Cardiac muscle cell (in vitro differentiated cells and primary cell): ENCODE measurements around the gene TEX14. TPM values are rescaled to one million over a fixed set of nuclear protein-coding genes. Genes with fewer than 3 reads are reported as not detected.

Source experiments
- DNase-seq, 2 donors: peaks; one replicate each; pipeline versions ENCODE4 v3.0.0 to v3.0.0-alpha.2; 2010 to 2017; ENCODE audit warnings: low read depth in 1 of 2, low spot score in 1 of 2
- H3K27ac ChIP-seq: fragments of 200-600 bp; sonication (generic); 2 replicates; pipeline ENCODE4 v1.5.1; 2016
- H3K27me3 ChIP-seq: fragments of 200-600 bp; sonication (generic); 2 replicates; pipeline ENCODE4 v1.6.0; 2016; ENCODE audit warnings: control low read depth
- H3K36me3 ChIP-seq: fragments of 200-600 bp; sonication (generic); 2 replicates; pipeline ENCODE4 v1.5.1; 2016; ENCODE audit warnings: control low read depth
- H3K4me1 ChIP-seq: fragments of 200-600 bp; sonication (generic); 2 replicates; pipeline ENCODE4 v1.8.1; 2017; ENCODE audit warnings: low read depth, mild to moderate bottlenecking, mixed run types
- H3K4me3 ChIP-seq: fragments of 200-600 bp; sonication (generic); 2 replicates; pipeline ENCODE4 v1.5.1; 2016; ENCODE audit warnings: mild to moderate bottlenecking
- H3K9me3 ChIP-seq: fragments of 200-600 bp; sonication (generic); 2 replicates; pipeline ENCODE4 v1.5.1; 2017; ENCODE audit warnings: low read depth, mild to moderate bottlenecking, control low read depth
- CTCF ChIP-seq: IDR thresholded peaks from 2 replicates; pipeline ENCODE4 v1.5.1; 2012; ENCODE audit warnings: low read depth, mild to moderate bottlenecking, low read length
- polyA plus RNA-seq: library from polyadenylated mRNA; unstranded; fragments of >200 nt; fragmentation: Nextera tagmentation; extraction: Ambion mirVana; gene quantifications from 2 replicates; pipeline ENCODE4 v1.2.1, GENCODE V29; 2016
- total RNA-seq: library from RNA; depleted of rRNA; stranded (reverse); fragments of >200 nt; gene quantifications from 2 replicates; pipeline ENCODE4 v1.2.3, GENCODE V29; 2016

Gene TEX14
- total and polyA plus RNA-seq, 2 experiments from 2014 or later = 0.32 to 0.60 TPM

DNA sequence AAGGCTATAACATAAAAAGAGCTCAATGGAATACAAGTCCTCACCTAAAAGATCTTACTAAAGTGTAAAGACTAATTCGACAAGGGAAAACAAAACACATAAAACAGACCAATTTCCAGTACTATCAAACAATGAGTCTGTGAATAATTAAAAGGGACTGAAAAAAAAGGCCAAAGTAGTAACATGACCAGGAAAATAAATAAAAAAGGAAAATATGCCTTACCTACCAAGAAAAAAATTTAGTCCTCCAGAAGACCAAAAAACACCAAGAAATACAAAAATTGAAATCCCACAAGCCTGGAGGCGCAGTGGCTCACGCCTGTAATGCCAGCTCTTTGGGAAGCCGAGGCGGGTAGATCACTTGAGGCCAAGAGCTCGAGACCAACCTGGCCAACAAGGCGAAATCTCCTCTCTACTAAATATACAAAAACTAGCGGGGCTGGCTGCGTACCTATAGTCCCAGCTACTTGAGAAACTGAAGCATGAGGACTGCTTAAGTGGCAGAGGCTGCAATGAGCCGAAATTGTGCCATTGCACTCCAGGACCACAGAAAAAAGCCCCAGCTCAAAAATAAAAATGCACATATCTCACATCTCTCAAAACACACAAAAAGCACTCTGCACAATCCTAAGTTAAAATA lies 60.8 kb downstream of the TEX14 start:
- Histone ChIP-seq H3K9me3 (no peaks in the 10 kb centered on the region), H3K4me3 (no peak overlapping the region), H3K36me3 (no peaks in the 10 kb centered on the region), H3K27me3 (no peaks in the 10 kb centered on the region), H3K27ac (peak overlapping the region; percentile 99), H3K4me1 (peaks cover 10% of the 10 kb centered on the region)
- TF ChIP-seq CTCF = no peak
- DNase-seq = peak in 1 of 2 donors; percentile 86

DNA sequence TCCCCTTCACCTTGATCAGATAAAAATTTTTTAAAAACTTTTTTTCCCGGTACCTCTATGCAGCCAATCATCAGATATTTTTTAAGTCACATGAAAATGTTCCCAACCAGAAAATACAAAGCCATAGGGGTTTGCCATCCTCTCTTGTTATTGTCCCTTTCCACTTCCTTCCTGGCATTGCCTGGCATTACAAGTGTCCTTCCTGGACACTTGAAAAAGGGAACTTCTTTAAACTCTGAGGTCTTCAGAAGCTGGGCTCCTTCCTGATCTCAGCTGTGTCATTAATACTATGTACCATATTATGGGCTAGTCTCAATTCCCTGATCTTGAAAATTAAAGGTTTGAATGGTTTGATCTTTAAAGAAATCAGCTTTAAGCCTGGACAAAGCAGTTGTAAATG lies 64.9 kb downstream of the TEX14 start:
- H3K4me1 ChIP-seq = peaks cover 6% of the 10 kb centered on the region
- H3K36me3 ChIP-seq = no peaks in the 10 kb centered on the region
- no peak for TF ChIP-seq CTCF
- no peak overlapping the region for H3K4me3 ChIP-seq
- H3K27me3 ChIP-seq = no peaks in the 10 kb centered on the region
- DNase-seq = no peak
- H3K27ac ChIP-seq = no peak overlapping the region
- H3K9me3 ChIP-seq = no peaks in the 10 kb centered on the region

DNA sequence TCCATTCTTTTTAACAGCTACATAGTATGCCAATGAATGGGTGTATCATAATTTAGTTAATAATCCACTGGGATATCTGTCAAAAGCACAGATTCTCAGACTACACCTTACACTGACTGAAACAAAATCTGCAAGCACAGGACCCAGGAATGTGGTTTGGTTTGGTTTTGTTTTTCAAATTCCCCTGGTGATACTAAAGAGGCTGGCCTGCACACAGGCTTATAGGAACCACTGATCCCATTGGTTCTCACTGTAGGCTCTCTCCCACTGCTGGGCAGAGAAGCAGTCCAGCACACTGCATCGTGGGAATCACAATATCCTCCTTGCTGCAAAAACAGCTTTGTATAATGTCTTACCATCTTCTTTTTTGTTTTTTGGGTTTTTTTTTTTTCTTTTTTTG lies 67.1 kb downstream of the TEX14 start:
- no peak for TF ChIP-seq CTCF
- Histone ChIP-seq H3K36me3 (no peaks in the 10 kb centered on the region), H3K4me1 (no peaks in the 10 kb centered on the region), H3K4me3 (no peak overlapping the region), H3K27me3 (no peaks in the 10 kb centered on the region), H3K9me3 (no peaks in the 10 kb centered on the region), H3K27ac (no peak overlapping the region)
- DNase-seq = no peak

GRCh38 chr17:58621174-58621573 lies 70.7 kb downstream of the TEX14 start:
- H3K27me3 ChIP-seq = no peaks in the 10 kb centered on the region
- no peak for DNase-seq
- H3K27ac ChIP-seq = no peak overlapping the region
- H3K4me3 ChIP-seq = no peak overlapping the region
- H3K4me1 ChIP-seq = peaks cover 7% of the 10 kb centered on the region
- H3K9me3 ChIP-seq = no peaks in the 10 kb centered on the region
- no peaks in the 10 kb centered on the region for H3K36me3 ChIP-seq
- TF ChIP-seq CTCF = no peak

DNA sequence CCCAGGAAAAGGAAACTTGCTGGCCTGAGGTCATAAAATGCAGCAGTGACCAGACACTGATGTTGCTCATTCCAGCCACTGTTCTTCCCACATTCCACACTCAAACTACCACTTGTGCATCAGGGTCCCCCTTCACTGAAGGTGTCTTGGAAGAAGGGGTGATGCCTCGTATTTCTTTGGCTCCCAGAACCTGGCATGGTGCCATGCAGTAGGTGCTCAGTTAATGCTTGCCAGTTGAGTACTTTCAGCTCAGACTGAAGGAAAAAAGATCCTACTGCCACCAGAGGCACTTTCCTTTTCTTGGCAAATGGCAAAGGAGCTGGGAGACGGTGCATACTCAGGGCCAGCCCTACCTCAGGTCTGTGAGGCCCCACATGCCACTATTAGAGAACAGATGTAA lies 73.5 kb downstream of the TEX14 start:
- no peaks in the 10 kb centered on the region for H3K9me3 ChIP-seq
- peaks cover 7% of the 10 kb centered on the region for H3K4me1 ChIP-seq
- no peaks in the 10 kb centered on the region for H3K36me3 ChIP-seq
- no peaks in the 10 kb centered on the region for H3K27me3 ChIP-seq
- TF ChIP-seq CTCF = no peak
- no peak overlapping the region for H3K4me3 ChIP-seq
- no peak overlapping the region for H3K27ac ChIP-seq
- DNase-seq = no peak
